ENCODE results near the gene VPS4A. TPM values are rescaled to one million over a fixed set of nuclear protein-coding genes. Genes with fewer than 3 reads are reported as not detected.

VPS4A gene
- total RNA-seq, 1 experiment from 2014 or later: 23.9 TPM

- BruUV-seq (replicated peaks): no TSS peak
- TF ChIP-seq POLR2AphosphoS5 (IDR thresholded peaks at IDR 0.05; ENCODE audit: low read depth, low read length): no peak
- TF ChIP-seq CTCF (IDR thresholded peaks at IDR 0.05): no peak
- no peak for TF ChIP-seq SIN3A (IDR thresholded peaks at IDR 0.05; ENCODE audit: borderline replicate concordance, insufficient read depth, low read depth, low read length)
- TF ChIP-seq TCF7L2 (IDR thresholded peaks at IDR 0.05; ENCODE audit: low read depth, low read length): no peak
- TF ChIP-seq REST (IDR thresholded peaks at IDR 0.05; ENCODE audit: insufficient read depth in 1 of 2, low read depth in 2 of 2, low read length in 1 of 2): no peak
- Histone ChIP-seq H3K4me1 (ENCODE audit: control insufficient read depth, insufficient read depth, low read length) (no peaks in the 10 kb centered on the region), H3K36me3 (ENCODE audit: control insufficient read depth, insufficient read depth, low read length) (no peaks in the 10 kb centered on the region), H3K27me3 (ENCODE audit: control insufficient read depth, insufficient read depth, low read length) (no peaks in the 10 kb centered on the region), H3K4me3 (ENCODE audit: low read depth in 2 of 2, low read length in 2 of 2) (no peak overlapping the region), H3K27ac (ENCODE audit: low read length) (no peak overlapping the region), H3K9me3 (ENCODE audit: control insufficient read depth, insufficient read depth, low read depth, low read length) (no peaks in the 10 kb centered on the region)
- ATAC-seq (no peak), DNase-seq (ENCODE audit: low read depth, low spot score) (no peak)
- in situ Hi-C loops (cut with HindIII; ENCODE audit: low pct_unique_long_range_greater_than_20kb, low sequenced_read_pairs): no loop called here
- intact Hi-C loops (cut with micrococcal nuclease; ENCODE audit: unreplicated experiment): no loop called here
- POLR2A ChIA-PET: no interaction called here
- CTCF ChIA-PET: interaction anchor here (0.7 kb wide), 1 partner anchor 60 kb away, joined by 3 read pairs; no protein-coding TSS in a partner anchor
These were observed 37.1 kb downstream of the VPS4A start for GRCh38 chr16:69348222-69348621.

GRCh38 chr16:69349536-69349935 is 38.4 kb downstream of the VPS4A start:
- BruUV-seq (replicated peaks): no TSS peak
- H3K4me1 ChIP-seq (ENCODE audit: control insufficient read depth, insufficient read depth, low read length): no peaks in the 10 kb centered on the region
- ATAC-seq (no peak), DNase-seq (ENCODE audit: low read depth, low spot score) (no peak)
- H3K4me3 ChIP-seq (ENCODE audit: low read depth in 2 of 2, low read length in 2 of 2): no peak overlapping the region
- no peaks in the 10 kb centered on the region for H3K27me3 ChIP-seq (ENCODE audit: control insufficient read depth, insufficient read depth, low read length)
- ChIA-PET POLR2A (no interaction called here), CTCF (no interaction called here)
- intact Hi-C loops (cut with micrococcal nuclease; ENCODE audit: unreplicated experiment): no loop called here
- H3K27ac ChIP-seq (ENCODE audit: low read length): no peak overlapping the region
- H3K9me3 ChIP-seq (ENCODE audit: control insufficient read depth, insufficient read depth, low read depth, low read length): no peaks in the 10 kb centered on the region
- TF ChIP-seq POLR2AphosphoS5 (IDR thresholded peaks at IDR 0.05; ENCODE audit: low read depth, low read length): no peak
- no peak for TF ChIP-seq REST (IDR thresholded peaks at IDR 0.05; ENCODE audit: insufficient read depth in 1 of 2, low read depth in 2 of 2, low read length in 1 of 2)
- TF ChIP-seq CTCF (IDR thresholded peaks at IDR 0.05): no peak
- no peak for TF ChIP-seq SIN3A (IDR thresholded peaks at IDR 0.05; ENCODE audit: borderline replicate concordance, insufficient read depth, low read depth, low read length)
- TF ChIP-seq TCF7L2 (IDR thresholded peaks at IDR 0.05; ENCODE audit: low read depth, low read length): no peak
- no peaks in the 10 kb centered on the region for H3K36me3 ChIP-seq (ENCODE audit: control insufficient read depth, insufficient read depth, low read length)
- in situ Hi-C loops (cut with HindIII; ENCODE audit: low pct_unique_long_range_greater_than_20kb, low sequenced_read_pairs): no loop called here
